K562 (cell line): ENCODE measurements around the gene UGT1A10.

Source experiments
- ILF3 ChIP-seq: fragments of 450-650 bp; IDR thresholded peaks from 2 replicates; pipeline ENCODE4 v1.6.1; 2018; ENCODE audit warnings: antibody characterized with exemption, mild to moderate bottlenecking, moderate library complexity, borderline replicate concordance
- POLR2A ChIP-seq: fragments of 450-650 bp; conservative IDR thresholded peaks from 2 replicates; pipeline ENCODE4 v1.6.1; 2016
- ZC3H11A ChIP-seq: IDR thresholded peaks from 2 replicates; pipeline ENCODE4 v1.6.1; 2012; ENCODE audit warnings: low read depth, low read length, improper control_type of control experiment
- TF ChIP-seq, protein P1 (sequence below), 2 experiments: fragments of 450-650 bp; IDR thresholded peaks; 2 replicates each; pipeline ENCODE4 v1.6.1; 2016; ENCODE audit warnings: mild to moderate bottlenecking in 2 of 2, borderline replicate concordance in 1 of 2, low read depth in 1 of 2, moderate library complexity in 1 of 2
- TF ChIP-seq, protein P2 (sequence below), 2 experiments: fragments of 450-650 bp; formaldehyde crosslinking in 1 of 2; IDR thresholded peaks; 2 replicates each; pipeline versions ENCODE4 v1.4.0 to v1.6.1; 2014 to 2020; ENCODE audit warnings: mild to moderate bottlenecking in 2 of 2, borderline replicate concordance in 1 of 2, low read depth in 1 of 2
- TF ChIP-seq, protein P3 (sequence below), 3 experiments: IDR thresholded peaks in 2 of 3; conservative IDR thresholded peaks in 1 of 3; 2 replicates each; pipeline ENCODE4 v1.5.1; 2011 to 2012; ENCODE audit warnings: low read length in 3 of 3, mild to moderate bottlenecking in 3 of 3, control low read depth in 2 of 3, improper control_type of control experiment in 1 of 3, inconsistent platforms in 1 of 3, low read depth in 1 of 3, mixed read lengths in 1 of 3, moderate library complexity in 1 of 3; ENCODE audit not compliant: insufficient read depth in 2 of 3

DNA sequence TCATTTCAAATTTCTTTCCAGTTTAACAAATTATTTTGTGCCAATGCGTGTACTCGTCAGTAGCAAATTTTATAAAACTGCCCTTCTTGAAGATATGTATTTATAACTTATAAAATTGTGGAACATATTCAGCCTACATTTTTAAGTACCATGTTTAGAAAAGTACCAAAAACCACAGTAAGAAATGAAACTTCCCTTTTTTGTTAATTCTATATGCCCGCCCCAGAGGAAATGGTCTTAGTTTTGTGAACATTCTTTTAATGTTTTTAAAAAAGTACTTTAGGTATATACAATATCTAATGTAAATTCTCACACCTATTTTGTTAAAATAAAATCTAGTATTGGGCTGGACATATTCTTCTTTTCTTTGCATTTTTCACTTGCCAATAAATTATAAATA lies 36.6 kb downstream of the UGT1A10 start:
- TF ChIP-seq, protein P1, sequence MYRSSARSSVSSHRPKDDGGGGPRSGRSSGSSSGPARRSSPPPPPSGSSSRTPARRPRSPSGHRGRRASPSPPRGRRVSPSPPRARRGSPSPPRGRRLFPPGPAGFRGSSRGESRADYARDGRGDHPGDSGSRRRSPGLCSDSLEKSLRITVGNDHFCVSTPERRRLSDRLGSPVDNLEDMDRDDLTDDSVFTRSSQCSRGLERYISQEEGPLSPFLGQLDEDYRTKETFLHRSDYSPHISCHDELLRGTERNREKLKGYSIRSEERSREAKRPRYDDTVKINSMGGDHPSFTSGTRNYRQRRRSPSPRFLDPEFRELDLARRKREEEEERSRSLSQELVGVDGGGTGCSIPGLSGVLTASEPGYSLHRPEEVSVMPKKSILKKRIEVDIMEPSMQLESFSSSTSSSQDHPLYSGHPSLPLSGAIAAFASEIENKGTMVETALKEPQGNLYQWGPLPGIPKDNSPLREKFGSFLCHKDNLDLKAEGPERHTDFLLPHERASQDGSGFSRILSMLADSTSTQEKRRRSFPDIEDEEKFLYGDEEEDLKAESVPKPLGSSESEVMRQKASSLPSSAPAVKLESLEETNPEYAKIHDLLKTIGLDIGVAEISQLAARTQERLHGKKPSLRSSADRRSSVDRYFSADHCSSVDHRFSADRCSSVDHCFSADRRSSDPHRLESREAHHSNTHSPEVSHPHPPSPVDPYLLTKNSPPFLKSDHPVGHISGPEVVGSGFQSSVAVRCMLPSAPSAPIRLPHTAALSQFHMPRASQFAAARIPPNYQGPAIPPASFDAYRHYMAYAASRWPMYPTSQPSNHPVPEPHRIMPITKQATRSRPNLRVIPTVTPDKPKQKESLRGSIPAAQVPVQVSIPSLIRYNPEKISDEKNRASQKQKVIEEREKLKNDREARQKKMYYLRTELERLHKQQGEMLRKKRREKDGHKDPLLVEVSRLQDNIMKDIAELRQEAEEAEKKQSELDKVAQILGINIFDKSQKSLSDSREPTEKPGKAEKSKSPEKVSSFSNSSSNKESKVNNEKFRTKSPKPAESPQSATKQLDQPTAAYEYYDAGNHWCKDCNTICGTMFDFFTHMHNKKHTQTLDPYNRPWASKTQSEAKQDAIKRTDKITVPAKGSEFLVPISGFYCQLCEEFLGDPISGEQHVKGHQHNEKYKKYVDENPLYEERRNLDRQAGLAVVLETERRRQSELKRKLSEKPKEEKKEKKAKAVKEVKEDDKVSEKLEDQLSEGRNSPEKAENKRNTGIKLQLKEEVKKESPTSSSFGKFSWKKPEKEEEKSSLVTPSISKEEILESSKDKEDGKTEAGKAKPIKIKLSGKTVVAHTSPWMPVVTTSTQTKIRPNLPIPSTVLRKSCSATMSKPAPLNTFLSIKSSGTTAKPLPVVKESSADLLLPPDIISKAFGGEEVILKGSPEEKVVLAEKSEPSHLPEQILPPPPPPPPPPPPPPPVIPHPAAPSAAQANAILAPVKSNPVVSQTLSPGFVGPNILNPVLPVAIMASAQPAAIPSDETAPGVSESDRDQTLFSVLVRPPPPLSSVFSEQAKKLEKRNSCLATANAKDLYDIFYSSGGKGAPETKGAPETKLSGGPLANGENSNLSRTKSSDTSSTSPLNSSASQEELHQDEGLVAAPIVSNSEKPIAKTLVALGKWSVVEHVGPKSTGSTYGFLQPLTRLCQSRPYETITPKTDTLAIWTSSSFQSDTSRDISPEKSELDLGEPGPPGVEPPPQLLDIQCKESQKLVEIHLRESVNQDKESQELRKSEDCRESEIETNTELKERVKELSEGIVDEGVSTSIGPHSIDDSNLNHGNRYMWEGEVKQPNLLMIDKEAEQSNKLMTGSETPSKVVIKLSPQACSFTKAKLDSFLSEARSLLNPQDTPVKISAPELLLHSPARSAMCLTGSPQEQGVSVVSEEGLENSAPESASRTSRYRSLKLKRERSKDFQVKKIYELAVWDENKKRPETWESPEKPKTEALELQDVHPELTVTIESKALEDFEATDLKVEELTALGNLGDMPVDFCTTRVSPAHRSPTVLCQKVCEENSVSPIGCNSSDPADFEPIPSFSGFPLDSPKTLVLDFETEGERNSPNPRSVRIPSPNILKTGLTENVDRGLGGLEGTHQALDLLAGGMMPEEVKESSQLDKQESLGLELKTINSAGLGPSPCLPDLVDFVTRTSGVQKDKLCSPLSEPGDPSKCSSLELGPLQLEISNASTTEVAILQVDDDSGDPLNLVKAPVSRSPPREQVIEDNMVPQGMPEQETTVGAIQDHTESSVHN (IDR thresholded peaks at IDR 0.05; ENCODE audit: borderline replicate concordance in 1 of 2, low read depth in 1 of 2): no peak
- TF ChIP-seq, protein P2, sequence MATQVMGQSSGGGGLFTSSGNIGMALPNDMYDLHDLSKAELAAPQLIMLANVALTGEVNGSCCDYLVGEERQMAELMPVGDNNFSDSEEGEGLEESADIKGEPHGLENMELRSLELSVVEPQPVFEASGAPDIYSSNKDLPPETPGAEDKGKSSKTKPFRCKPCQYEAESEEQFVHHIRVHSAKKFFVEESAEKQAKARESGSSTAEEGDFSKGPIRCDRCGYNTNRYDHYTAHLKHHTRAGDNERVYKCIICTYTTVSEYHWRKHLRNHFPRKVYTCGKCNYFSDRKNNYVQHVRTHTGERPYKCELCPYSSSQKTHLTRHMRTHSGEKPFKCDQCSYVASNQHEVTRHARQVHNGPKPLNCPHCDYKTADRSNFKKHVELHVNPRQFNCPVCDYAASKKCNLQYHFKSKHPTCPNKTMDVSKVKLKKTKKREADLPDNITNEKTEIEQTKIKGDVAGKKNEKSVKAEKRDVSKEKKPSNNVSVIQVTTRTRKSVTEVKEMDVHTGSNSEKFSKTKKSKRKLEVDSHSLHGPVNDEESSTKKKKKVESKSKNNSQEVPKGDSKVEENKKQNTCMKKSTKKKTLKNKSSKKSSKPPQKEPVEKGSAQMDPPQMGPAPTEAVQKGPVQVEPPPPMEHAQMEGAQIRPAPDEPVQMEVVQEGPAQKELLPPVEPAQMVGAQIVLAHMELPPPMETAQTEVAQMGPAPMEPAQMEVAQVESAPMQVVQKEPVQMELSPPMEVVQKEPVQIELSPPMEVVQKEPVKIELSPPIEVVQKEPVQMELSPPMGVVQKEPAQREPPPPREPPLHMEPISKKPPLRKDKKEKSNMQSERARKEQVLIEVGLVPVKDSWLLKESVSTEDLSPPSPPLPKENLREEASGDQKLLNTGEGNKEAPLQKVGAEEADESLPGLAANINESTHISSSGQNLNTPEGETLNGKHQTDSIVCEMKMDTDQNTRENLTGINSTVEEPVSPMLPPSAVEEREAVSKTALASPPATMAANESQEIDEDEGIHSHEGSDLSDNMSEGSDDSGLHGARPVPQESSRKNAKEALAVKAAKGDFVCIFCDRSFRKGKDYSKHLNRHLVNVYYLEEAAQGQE (IDR thresholded peaks at IDR 0.05; ENCODE audit: borderline replicate concordance): no peak
- TF ChIP-seq, protein P2 (CRISPR knock-in tag; IDR thresholded peaks at IDR 0.05; ENCODE audit: low read depth): no peak
- TF ChIP-seq, protein P3, sequence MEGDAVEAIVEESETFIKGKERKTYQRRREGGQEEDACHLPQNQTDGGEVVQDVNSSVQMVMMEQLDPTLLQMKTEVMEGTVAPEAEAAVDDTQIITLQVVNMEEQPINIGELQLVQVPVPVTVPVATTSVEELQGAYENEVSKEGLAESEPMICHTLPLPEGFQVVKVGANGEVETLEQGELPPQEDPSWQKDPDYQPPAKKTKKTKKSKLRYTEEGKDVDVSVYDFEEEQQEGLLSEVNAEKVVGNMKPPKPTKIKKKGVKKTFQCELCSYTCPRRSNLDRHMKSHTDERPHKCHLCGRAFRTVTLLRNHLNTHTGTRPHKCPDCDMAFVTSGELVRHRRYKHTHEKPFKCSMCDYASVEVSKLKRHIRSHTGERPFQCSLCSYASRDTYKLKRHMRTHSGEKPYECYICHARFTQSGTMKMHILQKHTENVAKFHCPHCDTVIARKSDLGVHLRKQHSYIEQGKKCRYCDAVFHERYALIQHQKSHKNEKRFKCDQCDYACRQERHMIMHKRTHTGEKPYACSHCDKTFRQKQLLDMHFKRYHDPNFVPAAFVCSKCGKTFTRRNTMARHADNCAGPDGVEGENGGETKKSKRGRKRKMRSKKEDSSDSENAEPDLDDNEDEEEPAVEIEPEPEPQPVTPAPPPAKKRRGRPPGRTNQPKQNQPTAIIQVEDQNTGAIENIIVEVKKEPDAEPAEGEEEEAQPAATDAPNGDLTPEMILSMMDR (IDR thresholded peaks at IDR 0.05 in 2 of 3, conservative IDR thresholded peaks at IDR 0.05 in 1 of 3; ENCODE audit: insufficient read depth in 2 of 3, low read depth in 1 of 3, low read length in 3 of 3): no peak
- TF ChIP-seq ZC3H11A (no peak), POLR2A (no peak), ILF3 (no peak)
